Stimulated activated CD4-positive, alpha-beta T cell treated with anti-CD3 and anti-CD28 coated beads, Interleukin-4, amount 100 ng/mL, for 24 hours (primary cell): ENCODE data around the gene BANP.
"Not testable (repeated sequence)": the region's sequence is repeated elsewhere in the genome, so short reads cannot be mapped to it uniquely, and the experiment has no call there.

Experiments used
- DNase-seq: peaks from one replicate; pipeline ENCODE4 v3.0.0-alpha.2; 2020

The BANP gene

GRCh38 chr16:87929986-87930385, 21.2 kb upstream of the BANP start:
- DNase-seq: no peak

DNA sequence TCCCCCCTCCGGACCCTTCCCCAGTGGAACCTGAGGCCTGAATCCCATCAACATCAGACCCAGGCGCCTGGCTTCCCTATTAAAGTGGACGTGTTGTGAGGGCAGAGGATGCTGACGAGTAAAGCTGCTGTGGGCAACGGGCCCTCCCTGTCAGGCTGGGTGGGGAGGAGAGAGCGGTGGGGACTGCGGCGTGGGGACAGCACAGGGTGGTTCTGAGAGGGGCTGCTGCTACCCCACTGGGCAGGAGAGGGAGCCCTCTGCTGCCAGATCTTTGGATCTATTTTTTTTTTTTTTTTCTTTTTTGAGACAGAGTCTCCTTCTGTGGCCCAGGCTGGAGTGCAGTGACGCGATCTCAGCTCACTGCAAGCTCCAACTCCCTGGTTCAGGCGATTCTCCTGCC, 20.8 kb upstream of the BANP start:
- DNase-seq: no peak

DNA sequence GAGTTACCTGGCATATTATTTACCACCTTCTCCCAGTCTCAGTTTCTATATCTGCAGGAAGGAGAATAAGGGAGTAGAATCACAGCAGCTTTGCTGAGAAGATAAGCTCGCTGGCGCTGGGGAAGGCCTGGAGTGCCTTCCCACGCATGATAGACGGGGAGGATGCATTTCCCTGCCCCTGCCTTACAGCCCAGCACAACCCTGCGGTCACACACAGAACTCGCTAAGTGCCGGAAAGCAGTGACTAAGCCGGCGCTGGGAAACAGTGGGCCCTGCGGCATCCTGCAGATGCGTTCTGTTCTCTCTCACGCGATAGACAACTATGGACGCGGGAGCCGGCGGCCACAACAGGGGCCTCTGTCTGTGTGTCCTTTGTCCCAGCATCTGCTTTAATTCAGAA, 19.7 kb upstream of the BANP start:
- DNase-seq: peak; percentile 26

DNA sequence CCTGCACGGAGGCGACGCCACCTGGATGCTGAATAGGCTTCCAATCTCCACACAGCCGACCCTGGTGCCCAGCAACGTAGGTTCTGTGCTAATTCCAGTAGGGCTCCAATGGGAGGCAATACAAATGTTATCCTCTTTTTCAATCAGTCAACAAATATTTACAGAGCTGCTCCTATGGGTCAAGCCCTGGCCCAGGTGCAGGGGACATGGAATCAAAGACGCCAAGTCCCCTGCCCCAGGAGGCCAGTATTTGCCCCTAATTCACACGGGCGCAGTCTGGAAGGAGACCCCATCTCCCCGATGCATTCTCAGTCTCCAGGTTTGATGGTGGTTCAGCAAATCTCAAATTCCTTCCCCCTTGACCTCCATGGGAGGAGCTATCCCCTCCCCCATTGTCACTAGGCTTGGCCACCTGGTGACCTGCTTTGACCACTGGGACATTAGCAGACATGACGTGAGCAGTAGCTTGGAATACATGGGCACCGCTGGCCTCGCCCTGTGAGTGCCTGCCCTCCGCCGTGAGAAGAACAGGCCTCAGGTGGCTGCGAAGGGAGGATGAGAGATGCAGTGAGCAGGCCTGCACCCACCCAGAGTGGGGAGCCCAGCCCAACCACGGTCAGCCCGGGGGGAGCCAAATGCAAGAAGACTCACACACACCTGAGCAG, 18.6 kb upstream of the BANP start:
- not testable (repeated sequence) for DNase-seq

DNA sequence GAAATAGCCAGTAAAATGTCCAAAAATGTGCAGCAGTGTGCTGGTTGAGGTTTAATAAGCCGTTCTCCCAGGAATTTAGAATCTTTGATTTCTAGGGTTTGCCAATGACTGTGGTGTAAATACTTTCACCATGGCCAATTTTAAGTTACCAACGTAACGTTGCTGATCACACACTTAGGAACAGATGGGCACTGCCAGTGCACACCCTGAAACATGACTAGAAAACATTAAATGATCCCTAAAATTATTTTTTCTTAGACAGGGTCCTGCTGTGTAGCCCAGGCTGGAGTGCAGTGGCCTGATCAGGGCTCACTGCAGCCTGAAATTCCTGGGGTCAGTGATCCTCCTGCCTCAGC, 18.1 kb upstream of the BANP start:
- DNase-seq: no peak

DNA sequence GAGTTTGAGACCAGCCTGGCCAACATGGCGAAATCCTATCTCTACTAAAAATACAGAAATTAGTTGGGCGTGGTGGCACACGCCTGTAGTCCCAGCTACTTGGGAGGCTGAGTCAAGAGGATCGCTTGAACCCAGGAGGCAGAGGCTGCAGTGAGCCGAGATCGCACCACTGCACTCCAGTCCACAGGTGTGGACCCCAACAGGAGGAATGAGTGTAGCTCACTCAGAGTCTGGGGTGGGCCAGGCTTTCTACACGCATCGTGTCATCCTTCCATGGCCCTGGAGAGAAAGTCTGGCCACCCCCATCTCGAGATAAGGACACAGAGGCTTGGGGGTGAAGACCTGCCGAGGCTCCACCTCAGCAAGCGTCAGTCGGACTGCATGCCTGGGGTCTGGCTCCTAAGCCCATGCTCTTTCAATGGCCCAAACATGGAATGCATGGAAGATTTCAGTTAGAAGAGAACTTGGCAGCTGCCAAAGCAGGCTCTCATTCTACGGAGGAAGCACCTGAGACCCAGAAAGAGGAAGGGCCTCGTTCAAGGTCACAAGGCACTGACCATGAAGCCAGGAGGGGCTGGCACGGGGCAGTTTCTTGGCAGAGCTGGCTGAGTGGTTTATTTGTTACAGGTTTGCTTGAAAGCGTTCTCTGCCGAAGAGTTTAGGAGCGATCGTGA, 16.3 kb upstream of the BANP start:
- DNase-seq: not testable (repeated sequence)

DNA sequence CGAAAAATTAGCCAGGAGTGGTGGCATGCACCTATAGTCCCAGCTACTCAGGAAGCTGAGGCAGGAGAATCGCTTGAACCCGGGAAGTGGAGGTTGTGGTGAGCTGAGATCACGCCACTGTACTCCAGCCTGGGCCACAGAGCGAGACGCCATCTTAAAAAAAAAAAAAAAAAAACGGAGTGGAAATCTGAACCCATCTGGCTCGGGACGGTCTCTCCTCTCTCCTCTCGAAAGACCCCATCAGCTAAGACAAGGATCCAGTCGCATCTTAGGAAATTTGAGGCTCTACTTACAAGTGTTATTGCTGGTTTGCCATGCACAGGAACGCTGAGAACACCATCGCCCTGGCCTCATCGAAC, 15.2 kb upstream of the BANP start:
- DNase-seq: not testable (repeated sequence)

DNA sequence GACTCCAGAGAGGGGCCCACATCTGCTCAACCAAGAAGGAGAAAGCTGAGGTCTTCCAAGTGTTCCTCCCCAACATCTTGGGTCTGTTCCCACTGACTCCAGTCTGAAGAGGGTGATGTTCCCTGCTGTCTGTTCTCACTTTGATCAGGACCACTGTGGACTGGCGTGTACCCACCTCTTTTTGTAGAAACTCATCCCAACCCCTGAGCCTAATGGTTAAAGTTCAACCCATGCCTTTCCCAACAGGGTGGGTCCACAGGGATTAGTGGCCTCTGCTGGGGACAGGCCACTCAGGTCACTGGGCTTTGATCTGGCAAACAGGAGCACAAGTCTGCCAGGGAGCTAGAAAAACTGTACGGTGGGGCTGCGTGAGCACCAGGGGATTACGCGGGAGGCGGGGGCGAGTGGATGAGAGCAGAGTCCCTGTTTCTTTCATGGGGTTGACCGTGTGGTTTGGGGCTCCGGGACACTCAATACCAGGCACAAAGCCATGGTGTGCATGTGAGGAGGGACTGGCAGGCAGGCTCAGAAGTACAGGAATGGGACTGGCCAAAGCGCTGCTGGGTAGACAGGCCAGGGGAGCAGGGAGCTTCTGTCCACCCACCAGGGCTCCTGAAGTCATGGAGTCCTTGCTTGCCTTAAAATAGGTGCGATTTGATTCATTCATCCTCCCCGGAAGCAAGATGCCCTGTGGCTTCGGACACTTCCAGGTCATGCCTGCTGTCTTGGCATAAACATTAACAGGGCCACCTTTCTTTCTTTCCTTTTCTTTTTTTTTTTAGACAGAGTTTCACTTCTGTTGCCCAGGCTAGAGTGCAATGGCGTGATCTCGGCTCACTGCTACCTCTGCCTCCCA, 14.6 kb upstream of the BANP start, which contains the start of gene CA5A:
CA5A (minus strand) TSS at position 155 of the 856 bp plus-strand sequence; CDS start at position 76, 79 bp downstream.
- DNase-seq: no peak

DNA sequence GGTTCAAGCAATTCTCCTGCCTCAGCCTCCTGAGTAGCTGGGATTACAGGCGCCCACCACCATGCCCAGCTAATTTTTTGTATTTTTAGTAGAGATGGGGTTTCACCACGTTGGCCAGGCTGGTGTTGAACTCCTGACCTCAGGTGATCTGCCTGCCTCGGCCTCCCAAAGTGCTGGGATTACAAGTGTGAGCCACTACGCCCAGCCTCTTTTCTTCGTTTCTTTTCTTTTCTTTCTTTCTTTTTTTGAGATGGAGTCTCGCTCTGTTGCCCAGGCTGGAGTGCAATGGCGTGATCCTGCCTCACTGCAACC, 14.0 kb upstream of the BANP start:
- DNase-seq: not testable (repeated sequence)

DNA sequence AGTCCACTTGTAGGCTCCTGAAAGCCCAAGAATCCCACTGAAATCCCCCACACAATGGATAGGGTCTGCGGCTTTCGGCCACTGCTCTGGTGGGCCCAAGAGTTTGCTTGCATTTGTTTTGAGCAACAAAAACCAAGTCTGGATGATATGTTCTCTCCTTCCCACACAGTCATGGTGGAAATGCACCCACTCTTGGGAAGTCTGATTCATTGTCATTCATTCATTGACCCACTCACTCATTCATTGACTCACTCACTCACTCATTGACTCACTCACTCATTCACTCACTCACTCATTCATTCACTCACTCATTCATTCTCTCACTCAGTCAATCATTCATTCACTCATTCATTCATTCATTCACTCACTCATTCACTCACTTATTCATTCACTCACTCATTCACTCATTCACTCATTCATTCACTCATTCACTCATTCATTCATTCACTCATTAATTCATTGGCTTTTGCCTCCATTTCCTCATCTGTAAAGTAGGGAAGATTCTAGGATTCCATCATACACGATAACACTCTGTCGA, 12.8 kb upstream of the BANP start:
- no peak for DNase-seq

DNA sequence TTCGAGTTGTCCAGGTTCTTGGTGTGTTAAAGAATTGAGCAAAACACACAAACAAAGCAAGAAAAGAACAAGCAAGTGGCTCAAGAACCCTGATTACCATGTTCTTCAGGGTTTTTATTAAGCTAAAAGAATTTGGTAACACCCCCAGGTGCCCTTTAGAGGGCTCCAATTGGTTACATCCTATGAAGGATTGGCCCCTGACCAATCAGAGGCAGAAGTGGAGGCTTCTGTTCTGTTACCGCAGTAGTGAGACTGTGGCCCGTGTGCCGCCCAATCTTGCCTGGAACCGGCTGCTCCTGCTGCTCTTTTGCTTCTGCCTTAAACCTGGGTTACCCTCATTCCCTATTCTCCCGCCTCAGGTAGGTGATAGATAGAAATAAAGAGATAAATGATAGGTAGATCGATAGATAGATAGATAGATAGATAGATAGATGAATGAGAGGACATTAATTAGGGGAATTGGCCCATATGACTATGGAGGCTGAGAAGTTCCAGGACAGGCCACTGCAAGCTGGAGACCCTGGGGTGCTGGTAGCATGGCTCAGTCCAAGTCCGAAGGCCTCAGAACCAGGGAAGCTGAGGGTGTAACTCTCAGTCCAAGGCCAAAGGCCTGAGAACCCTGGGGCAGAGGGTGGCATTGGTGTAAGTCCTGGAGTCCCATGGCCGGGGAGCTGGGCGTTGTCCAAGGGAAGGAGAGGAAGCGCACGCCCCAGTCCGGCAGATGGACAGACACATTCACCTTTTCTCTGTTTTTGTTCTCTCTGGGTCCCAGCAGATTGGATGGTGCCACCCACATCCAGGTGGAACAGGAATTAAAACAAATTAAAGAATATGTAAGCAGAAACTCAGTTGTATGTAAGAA, 11.4 kb upstream of the BANP start:
- no peak for DNase-seq

GRCh38 chr16:87942680-87943079, 8.6 kb upstream of the BANP start:
- no peak for DNase-seq

- no peak for DNase-seq
Observed at GRCh38 chr16:87945351-87946042, 5.7 kb upstream of the BANP start.

DNA sequence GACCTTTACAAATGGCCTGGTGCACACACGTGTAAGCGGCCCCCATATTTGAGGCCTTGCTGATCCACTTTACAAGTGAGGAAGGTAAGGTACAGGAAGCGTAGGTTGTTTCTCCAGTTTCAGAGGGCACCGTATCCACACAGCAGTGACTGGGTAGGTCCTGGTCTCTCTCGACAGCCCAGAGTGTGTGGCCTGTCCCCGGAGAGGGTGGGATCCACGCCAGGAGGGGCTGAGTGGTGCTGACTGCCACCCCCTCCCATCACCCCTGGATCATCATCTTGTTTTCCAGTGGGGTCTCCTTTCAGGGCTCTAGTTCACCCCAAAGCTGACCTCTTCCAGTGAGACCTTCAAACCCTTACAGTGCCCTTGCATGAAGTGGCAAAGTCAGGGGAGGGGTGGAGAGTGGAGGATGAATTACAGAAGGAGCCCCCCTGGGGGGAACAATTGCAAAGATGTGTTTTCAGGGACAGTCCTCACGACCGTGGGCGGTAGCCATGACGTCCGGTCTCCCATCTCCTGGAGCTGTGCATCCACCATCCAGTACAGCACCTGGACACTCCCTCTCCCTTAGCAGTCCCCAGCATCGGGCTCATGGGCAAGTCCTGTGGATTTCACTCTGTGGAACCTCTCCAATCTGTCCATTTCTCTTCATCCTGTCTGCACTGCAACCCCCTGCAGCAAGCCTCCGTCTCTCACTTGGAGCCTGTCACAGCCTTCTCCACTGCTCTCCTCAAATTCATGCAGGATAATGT, 4.5 kb upstream of the BANP start:
- DNase-seq: no peak

DNA sequence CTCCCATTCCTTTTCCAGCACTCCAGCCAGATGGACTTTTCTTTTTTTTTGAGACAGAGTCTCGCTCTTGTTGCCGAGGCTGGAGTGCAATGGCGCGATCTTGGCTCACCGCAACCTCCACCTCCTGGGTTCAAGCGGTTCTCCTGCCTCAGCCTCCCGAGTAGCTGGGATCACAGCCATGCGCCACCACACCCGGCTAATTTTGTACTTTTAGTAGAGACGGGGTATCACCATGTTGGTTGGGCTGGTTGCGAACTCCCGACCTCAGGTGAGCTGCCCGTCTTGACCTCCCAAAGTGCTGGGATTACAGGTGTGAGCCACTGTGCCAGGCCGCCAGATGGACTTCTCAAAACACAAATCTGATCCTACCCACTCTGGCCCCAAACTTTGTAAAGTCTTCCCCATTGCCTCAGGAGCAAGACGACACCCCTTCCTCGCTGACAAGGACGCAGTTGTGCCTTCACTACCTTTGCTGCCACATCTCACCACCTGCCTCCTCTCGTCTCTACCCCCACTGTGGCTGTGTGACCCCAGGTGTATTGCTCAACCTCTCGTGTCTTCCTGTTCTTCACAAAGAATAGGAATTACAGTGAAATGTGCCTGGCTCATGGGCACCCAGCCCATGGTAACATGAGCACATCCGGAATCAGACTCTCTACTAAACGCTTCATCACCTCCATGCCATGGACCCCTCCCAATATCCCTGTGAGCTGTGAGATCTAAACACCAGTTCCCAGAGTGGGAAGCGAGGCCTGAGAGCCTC, 3.7 kb upstream of the BANP start:
- no peak for DNase-seq

- DNase-seq: no peak
Observed at GRCh38 chr16:87948119-87948545, 3.1 kb upstream of the BANP start.

- no peak for DNase-seq
Observed at GRCh38 chr16:87948735-87949070, 2.5 kb upstream of the BANP start.

GRCh38 chr16:87949071-87949744, 2.0 kb upstream of the BANP start:
- no peak for DNase-seq

DNA sequence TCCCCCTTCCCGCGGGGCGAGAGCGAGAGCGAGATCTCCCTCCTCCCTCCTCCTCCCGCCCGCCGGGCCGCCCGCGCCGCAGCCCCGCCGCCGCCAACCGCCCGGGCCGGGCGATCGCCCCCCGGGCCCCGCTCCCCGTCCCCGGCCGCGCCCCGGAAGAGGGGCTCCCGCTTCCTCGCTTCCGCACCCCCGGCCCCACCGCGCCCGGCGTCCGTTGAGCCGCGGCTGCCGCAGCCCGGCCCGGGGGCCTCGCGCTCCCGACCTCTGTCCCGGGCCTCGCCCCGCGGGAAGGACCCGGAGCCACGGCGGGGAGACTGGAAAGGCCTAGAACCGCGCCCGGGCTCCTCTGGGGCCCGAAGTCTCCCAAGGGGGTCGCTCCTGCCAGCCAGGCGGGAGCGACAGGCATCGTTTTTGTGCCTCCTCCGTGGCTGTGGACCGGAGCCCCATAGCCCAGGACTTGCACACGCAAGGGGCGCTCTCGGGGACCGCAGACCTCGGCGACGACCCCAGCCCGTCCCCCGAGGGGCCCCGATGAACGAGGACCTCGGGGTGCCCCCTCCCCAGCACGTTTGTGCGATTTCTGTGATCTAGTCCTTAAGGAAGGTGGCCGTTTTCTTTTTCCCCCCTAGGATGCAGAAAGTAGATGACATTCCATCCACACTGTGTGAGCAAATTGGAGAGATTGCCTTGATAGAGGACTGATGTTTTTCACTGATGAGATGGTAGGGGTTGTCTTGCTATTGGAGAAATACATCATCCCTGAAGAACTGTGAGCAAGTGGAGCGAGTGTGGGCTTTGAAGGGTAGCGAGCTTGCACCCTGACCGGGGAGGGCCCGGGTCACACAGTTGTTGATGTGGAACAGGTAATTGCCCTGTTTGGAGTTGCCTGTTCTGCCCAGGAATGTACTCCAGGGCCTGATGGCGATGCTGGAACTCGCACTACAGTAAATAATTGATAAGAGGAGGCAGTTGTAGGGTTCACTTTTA, 611 bp downstream of the BANP start:
- peak; percentile 29 for DNase-seq
